HG03432 (cell line): Measurements from ENCODE around the gene NCAM1.
"Not testable (repeated sequence)": the region's sequence is repeated elsewhere in the genome, so short reads cannot be mapped to it uniquely, and the experiment has no call there.

Source experiments
- ATAC-seq: cut with Tn5 transposase; IDR thresholded peaks from one replicate; pipeline ENCODE4 v1.9.1; 2021; ENCODE audit warnings: mild to moderate bottlenecking, moderate library complexity; ENCODE audit not compliant: unreplicated experiment

The NCAM1 gene

GRCh38 chr11:113019711-113020110, 58.5 kb downstream of the NCAM1 start:
- no peak for ATAC-seq

- ATAC-seq = no peak
Observed at GRCh38 chr11:113021111-113021510, 59.9 kb downstream of the NCAM1 start.

GRCh38 chr11:113022262-113022661, 61.0 kb downstream of the NCAM1 start:
- no peak for ATAC-seq

- no peak for ATAC-seq
Observed at GRCh38 chr11:113023228-113023627, 62.0 kb downstream of the NCAM1 start.

- ATAC-seq = no peak
Observed at GRCh38 chr11:113023986-113024385, 62.8 kb downstream of the NCAM1 start.

GRCh38 chr11:113026778-113027177, 65.6 kb downstream of the NCAM1 start:
- ATAC-seq = no peak

GRCh38 chr11:113034576-113034975, 73.4 kb downstream of the NCAM1 start:
- no peak for ATAC-seq

- ATAC-seq = no peak
Observed at GRCh38 chr11:113035708-113036107, 74.5 kb downstream of the NCAM1 start.

- no peak for ATAC-seq
Observed at GRCh38 chr11:113043698-113044097, 82.5 kb downstream of the NCAM1 start.

- no peak for ATAC-seq
Observed at GRCh38 chr11:113045146-113045545, 83.9 kb downstream of the NCAM1 start.

GRCh38 chr11:113046866-113047265, 85.6 kb downstream of the NCAM1 start:
- no peak for ATAC-seq

GRCh38 chr11:113048820-113049768, 87.9 kb downstream of the NCAM1 start:
- no peak for ATAC-seq

- ATAC-seq = not testable (repeated sequence)
Observed at GRCh38 chr11:113053042-113053441, 91.8 kb downstream of the NCAM1 start.

- ATAC-seq = no peak
Observed at GRCh38 chr11:113057038-113057437, 95.8 kb downstream of the NCAM1 start.

GRCh38 chr11:113059548-113059947, 98.3 kb downstream of the NCAM1 start:
- ATAC-seq = no peak

GRCh38 chr11:113065330-113065729, 104.1 kb downstream of the NCAM1 start:
- no peak for ATAC-seq

- ATAC-seq = no peak
Observed at GRCh38 chr11:113072237-113072858, 111.1 kb downstream of the NCAM1 start.

GRCh38 chr11:113073290-113073953, 112.2 kb downstream of the NCAM1 start:
- ATAC-seq = no peak

- no peak for ATAC-seq
Observed at GRCh38 chr11:113075586-113076095, 114.4 kb downstream of the NCAM1 start.

GRCh38 chr11:113077379-113077778, 116.2 kb downstream of the NCAM1 start:
- ATAC-seq = no peak

GRCh38 chr11:113082341-113082955, 121.2 kb downstream of the NCAM1 start:
- no peak for ATAC-seq
